HG02763 (cell line): ENCODE measurements around the gene LYRM1.
"Not testable (repeated sequence)": the region's sequence is repeated elsewhere in the genome, so short reads cannot be mapped to it uniquely, and the experiment has no call there.

Source experiments
- ATAC-seq: cut with Tn5 transposase; IDR thresholded peaks from one replicate; pipeline ENCODE4 v1.9.1; 2021; ENCODE audit warnings: mild to moderate bottlenecking, moderate library complexity; ENCODE audit not compliant: unreplicated experiment

Gene LYRM1

DNA sequence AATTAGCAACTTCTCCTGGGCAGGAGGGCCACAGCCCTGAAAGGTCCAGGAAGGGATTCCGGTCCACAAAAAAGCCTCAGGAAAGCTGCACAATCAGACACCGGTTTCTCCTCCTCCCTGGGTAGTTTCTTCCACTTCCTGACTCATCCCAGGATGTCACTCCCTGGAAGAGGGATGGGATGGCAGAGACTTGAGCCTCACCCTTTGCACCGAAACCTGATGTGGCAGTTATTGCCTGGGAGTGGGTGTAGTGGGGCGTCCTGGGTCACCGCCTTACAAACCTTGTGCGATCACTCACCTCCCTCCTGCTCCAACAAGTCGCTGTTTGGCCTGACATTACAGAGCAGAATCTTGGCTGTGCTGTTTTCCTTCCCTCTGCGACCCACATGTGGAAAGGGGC, 70.8 kb downstream of the LYRM1 start:
- ATAC-seq: no peak

DNA sequence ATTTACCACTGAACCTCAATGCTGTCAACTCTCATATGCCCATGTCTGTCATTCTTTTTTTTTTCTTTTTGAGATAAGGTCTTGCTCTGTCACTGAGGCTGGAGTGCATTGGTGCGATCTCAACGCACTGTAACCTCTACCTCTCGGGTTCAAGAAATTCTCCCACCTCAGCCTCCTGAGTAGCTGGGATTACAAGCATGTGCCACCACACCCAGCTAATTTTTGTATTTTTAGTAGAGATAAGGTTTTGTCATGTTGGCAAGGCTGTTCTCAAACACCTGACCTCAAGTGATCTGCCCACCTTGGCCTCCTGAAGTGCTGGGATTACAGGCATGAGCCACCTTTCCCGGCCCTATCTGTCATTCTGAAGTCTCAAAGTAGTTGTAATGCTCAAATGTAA, 72.6 kb downstream of the LYRM1 start:
- not testable (repeated sequence) for ATAC-seq
